HEK293 (cell line): ENCODE results near the gene NPM3.
A peak's percentile ranks its signal among the peaks of the same experiment; 100 is the strongest.

Source experiments
- GLI4 ChIP-seq: fragments of 450-650 bp; formaldehyde crosslinking; IDR thresholded peaks from 2 replicates; pipeline ENCODE4 v1.5.1; 2016; ENCODE audit warnings: missing biosample characterization, missing genetic modification characterization
- KLF1 ChIP-seq: fragments of 450-650 bp; formaldehyde crosslinking; IDR thresholded peaks from 2 replicates; pipeline ENCODE4 v1.5.1; 2016; ENCODE audit warnings: missing biosample characterization, missing genetic modification characterization
- KLF17 ChIP-seq: fragments of 450-650 bp; formaldehyde crosslinking; IDR thresholded peaks from 2 replicates; pipeline ENCODE4 v1.5.1; 2016; ENCODE audit warnings: missing biosample characterization, missing genetic modification characterization
- KLF8 ChIP-seq: fragments of 450-650 bp; formaldehyde crosslinking; IDR thresholded peaks from 2 replicates; pipeline ENCODE4 v1.5.1; 2016; ENCODE audit warnings: missing biosample characterization, missing genetic modification characterization
- OVOL3 ChIP-seq: fragments of 450-650 bp; formaldehyde crosslinking; IDR thresholded peaks from 2 replicates; pipeline ENCODE4 v1.5.1; 2016; ENCODE audit warnings: missing biosample characterization, missing genetic modification characterization
- PRDM10 ChIP-seq: fragments of 450-650 bp; formaldehyde crosslinking; IDR thresholded peaks from 2 replicates; pipeline ENCODE4 v1.5.1; 2016; ENCODE audit warnings: missing biosample characterization, missing genetic modification characterization
- ZBTB20 ChIP-seq: fragments of 450-650 bp; formaldehyde crosslinking; IDR thresholded peaks from 2 replicates; pipeline ENCODE4 v1.5.1; 2016; ENCODE audit warnings: missing biosample characterization, missing genetic modification characterization
- ZBTB26 ChIP-seq: fragments of 450-650 bp; formaldehyde crosslinking; optimal IDR thresholded peaks from 2 replicates; pipeline ENCODE3; 2016; ENCODE audit warnings: missing biosample characterization, mild to moderate bottlenecking, missing genetic modification characterization
- ZEB2 ChIP-seq: fragments of 450-650 bp; formaldehyde crosslinking; IDR thresholded peaks from 2 replicates; pipeline ENCODE4 v1.5.1; 2016; ENCODE audit warnings: missing biosample characterization, missing genetic modification characterization
- ZFHX2 ChIP-seq: fragments of 450-650 bp; formaldehyde crosslinking; conservative IDR thresholded peaks from 2 replicates; pipeline ENCODE4 v1.5.1; 2016; ENCODE audit warnings: missing biosample characterization, missing genetic modification characterization
- ZNF398 ChIP-seq: fragments of 450-650 bp; formaldehyde crosslinking; IDR thresholded peaks from 2 replicates; pipeline ENCODE4 v1.5.1; 2017; ENCODE audit warnings: missing biosample characterization, missing genetic modification characterization
- ZNF426 ChIP-seq: fragments of 450-650 bp; formaldehyde crosslinking; IDR thresholded peaks from 2 replicates; pipeline ENCODE4 v1.5.1; 2017; ENCODE audit warnings: missing biosample characterization, missing genetic modification characterization, mild to moderate bottlenecking, inconsistent platforms, moderate library complexity
- ZNF488 ChIP-seq: fragments of 450-650 bp; formaldehyde crosslinking; IDR thresholded peaks from 2 replicates; pipeline ENCODE4 v1.5.1; 2016; ENCODE audit warnings: missing biosample characterization, missing genetic modification characterization
- ZNF501 ChIP-seq: fragments of 450-650 bp; formaldehyde crosslinking; IDR thresholded peaks from 2 replicates; pipeline ENCODE4 v1.5.1; 2016; ENCODE audit warnings: missing biosample characterization, missing genetic modification characterization
- ZNF521 ChIP-seq: fragments of 450-650 bp; formaldehyde crosslinking; IDR thresholded peaks from 2 replicates; pipeline ENCODE4 v1.5.1; 2017; ENCODE audit warnings: missing biosample characterization, mild to moderate bottlenecking, missing genetic modification characterization
- ZNF600 ChIP-seq: fragments of 450-650 bp; formaldehyde crosslinking; IDR thresholded peaks from 2 replicates; pipeline ENCODE4 v1.5.1; 2016; ENCODE audit warnings: missing biosample characterization, missing genetic modification characterization
- ZNF624 ChIP-seq: fragments of 450-650 bp; formaldehyde crosslinking; IDR thresholded peaks from 2 replicates; pipeline ENCODE4 v1.5.1; 2017; ENCODE audit warnings: missing biosample characterization, missing genetic modification characterization
- ZNF658 ChIP-seq: fragments of 450-650 bp; formaldehyde crosslinking; IDR thresholded peaks from 2 replicates; pipeline ENCODE4; 2016; ENCODE audit warnings: missing biosample characterization, missing genetic modification characterization
- ZNF692 ChIP-seq: fragments of 450-650 bp; formaldehyde crosslinking; IDR thresholded peaks from 2 replicates; pipeline ENCODE4 v1.5.1; 2016; ENCODE audit warnings: missing biosample characterization, missing genetic modification characterization
- ZNF747 ChIP-seq: fragments of 450-650 bp; formaldehyde crosslinking; IDR thresholded peaks from 2 replicates; pipeline ENCODE4 v1.5.1; 2016; ENCODE audit warnings: missing biosample characterization, missing genetic modification characterization
- ZNF76 ChIP-seq: fragments of 450-650 bp; formaldehyde crosslinking; IDR thresholded peaks from 2 replicates; pipeline ENCODE4; 2016; ENCODE audit warnings: low read depth, missing biosample characterization, missing genetic modification characterization, borderline replicate concordance
- ZNF777 ChIP-seq: fragments of 450-650 bp; formaldehyde crosslinking; IDR thresholded peaks from 2 replicates; pipeline ENCODE4 v1.5.1; 2017; ENCODE audit warnings: missing biosample characterization, missing genetic modification characterization, borderline replicate concordance
- TF ChIP-seq, protein P1 (sequence below): fragments of 450-650 bp; formaldehyde crosslinking; IDR thresholded peaks from 2 replicates; pipeline ENCODE4 v1.5.1; 2017; ENCODE audit warnings: missing biosample characterization, mild to moderate bottlenecking, missing genetic modification characterization, moderate library complexity
- TF ChIP-seq, protein P2 (sequence below): fragments of 450-650 bp; formaldehyde crosslinking; IDR thresholded peaks from 2 replicates; pipeline ENCODE4 v1.5.1; 2016; ENCODE audit warnings: missing biosample characterization, missing genetic modification characterization

Gene NPM3

DNA sequence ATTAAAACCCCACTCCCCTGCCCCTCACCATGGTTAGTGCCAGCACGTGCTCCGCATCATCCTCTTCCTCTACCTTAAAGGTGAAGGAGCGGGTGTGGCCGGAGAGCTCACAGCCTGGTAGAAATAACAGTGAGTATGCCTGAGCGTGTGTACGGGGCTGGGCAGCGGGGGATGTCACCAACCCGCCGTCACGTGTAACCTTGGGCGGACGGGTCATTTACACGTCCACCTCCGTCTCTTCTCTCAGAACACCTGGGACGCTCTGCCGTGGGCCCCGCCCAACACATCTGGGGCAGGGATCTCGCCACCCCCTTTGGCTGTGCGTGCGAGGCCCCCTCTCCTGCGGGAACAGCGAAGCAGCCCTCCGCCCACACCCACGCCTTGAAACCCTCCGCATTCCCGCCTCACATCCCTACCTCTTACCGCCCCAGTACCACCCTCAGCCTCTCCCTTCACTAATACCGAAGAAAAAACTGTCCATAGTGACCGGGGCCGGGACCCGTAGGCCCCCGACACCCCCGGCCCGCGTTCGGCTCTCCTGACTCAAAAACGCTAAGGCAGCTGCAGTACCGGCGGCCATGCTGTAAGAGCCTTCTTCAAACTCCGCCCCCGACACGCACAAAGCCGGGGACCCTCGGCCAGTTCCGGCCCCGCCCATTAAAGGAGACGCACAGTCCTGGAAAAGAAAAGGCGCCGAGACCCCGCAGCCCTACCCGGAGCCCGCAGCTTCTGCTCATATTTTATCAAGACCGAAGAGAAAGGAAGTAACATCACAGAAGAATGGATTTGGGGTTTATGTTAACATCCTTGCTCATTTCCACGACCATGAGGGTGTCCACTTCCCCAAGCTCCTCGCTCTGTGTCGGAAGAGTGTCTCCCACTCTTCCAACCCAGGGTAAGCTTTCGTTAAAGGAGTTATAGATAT lies at the start of gene NPM3 (continued):
- TF ChIP-seq, protein P1, sequence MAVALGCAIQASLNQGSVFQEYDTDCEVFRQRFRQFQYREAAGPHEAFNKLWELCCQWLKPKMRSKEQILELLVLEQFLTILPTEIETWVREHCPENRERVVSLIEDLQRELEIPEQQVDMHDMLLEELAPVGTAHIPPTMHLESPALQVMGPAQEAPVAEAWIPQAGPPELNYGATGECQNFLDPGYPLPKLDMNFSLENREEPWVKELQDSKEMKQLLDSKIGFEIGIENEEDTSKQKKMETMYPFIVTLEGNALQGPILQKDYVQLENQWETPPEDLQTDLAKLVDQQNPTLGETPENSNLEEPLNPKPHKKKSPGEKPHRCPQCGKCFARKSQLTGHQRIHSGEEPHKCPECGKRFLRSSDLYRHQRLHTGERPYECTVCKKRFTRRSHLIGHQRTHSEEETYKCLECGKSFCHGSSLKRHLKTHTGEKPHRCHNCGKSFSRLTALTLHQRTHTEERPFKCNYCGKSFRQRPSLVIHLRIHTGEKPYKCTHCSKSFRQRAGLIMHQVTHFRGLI = peak; percentile 44; the same call in 1 of the 2 replicates
- TF ChIP-seq ZNF398 (peak; percentile 91), ZNF747 (no peak), ZNF777 (tag by site-specific recombination) (no peak), ZBTB26 (tag by site-specific recombination) (peak; percentile 21), ZFHX2 (tag by site-specific recombination) (peak; percentile 98), ZNF692 (tag by site-specific recombination) (peak; percentile 70), ZEB2 (tag by site-specific recombination) (0 out of 2 replicates have a peak, but pooled peaks have one; percentile 20), OVOL3 (no peak), KLF1 (tag by site-specific recombination) (peak; percentile 89), GLI4 (tag by site-specific recombination) (peak; percentile 40; the same call in 1 of the 2 replicates), ZNF658 (tag by site-specific recombination) (no peak), ZBTB20 (tag by site-specific recombination) (peak; percentile 45; the same call in 1 of the 2 replicates), KLF17 (tag by site-specific recombination) (peak; percentile 75), PRDM10 (tag by site-specific recombination) (peak; percentile 90), KLF8 (peak; percentile 92), ZNF521 (no peak), ZNF600 (tag by site-specific recombination) (peak; percentile 97; the same call in 1 of the 2 replicates), ZNF426 (no peak), ZNF488 (tag by site-specific recombination) (0 out of 2 replicates have a peak, but pooled peaks have one; percentile 6), ZNF76 (peak; percentile 58; the same call in 1 of the 2 replicates), ZNF624 (tag by site-specific recombination) (no peak), ZNF501 (tag by site-specific recombination) (peak; percentile 86)
- TF ChIP-seq, protein P2, sequence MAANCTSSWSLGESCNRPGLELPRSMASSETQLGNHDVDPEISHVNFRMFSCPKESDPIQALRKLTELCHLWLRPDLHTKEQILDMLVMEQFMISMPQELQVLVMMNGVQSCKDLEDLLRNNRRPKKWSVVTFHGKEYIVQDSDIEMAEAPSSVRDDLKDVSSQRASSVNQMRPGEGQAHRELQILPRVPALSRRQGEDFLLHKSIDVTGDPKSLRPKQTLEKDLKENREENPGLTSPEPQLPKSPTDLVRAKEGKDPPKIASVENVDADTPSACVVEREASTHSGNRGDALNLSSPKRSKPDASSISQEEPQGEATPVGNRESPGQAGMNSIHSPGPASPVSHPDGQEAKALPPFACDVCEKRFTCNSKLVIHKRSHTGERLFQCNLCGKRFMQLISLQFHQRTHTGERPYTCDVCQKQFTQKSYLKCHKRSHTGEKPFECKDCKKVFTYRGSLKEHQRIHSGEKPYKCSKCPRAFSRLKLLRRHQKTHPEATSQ = 0 out of 2 replicates have a peak, but pooled peaks have one; percentile 24
